Activated CD4-positive, alpha-beta memory T cell treated with anti-CD3 and anti-CD28 coated beads for 36 hours (primary cell): ENCODE data around the gene ANAPC1. TPM values are rescaled to one million over a fixed set of nuclear protein-coding genes. Genes with fewer than 3 reads are reported as not detected.
"Not testable (repeated sequence)": the region's sequence is repeated elsewhere in the genome, so short reads cannot be mapped to it uniquely, and the experiment has no call there.

Source experiments
- CTCF ChIA-PET: fragments of 350-600 bp; sonication (Branson Sonifier 250); formaldehyde crosslinking; loops from one replicate; lab custom pipeline; 2021; ENCODE audit warnings: antibody characterized with exemption, inconsistent platforms; lab: Charles Lee
- POLR2A ChIA-PET: fragments of 350-600 bp; sonication (Branson Sonifier 250); formaldehyde crosslinking; loops from one replicate; lab custom pipeline; 2021; ENCODE audit warnings: antibody characterized with exemption; lab: Charles Lee
- DNase-seq: peaks from one replicate; pipeline ENCODE4 v3.0.0-alpha.2; 2020
- H3K27ac Mint-ChIP-seq: one replicate; pipeline ENCODE4 v1.8.0; 2021; ENCODE audit warnings: mixed read lengths
- H3K27me3 Mint-ChIP-seq: one replicate; pipeline ENCODE4 v1.8.0; 2021; ENCODE audit warnings: mixed read lengths
- H3K36me3 Mint-ChIP-seq: one replicate; pipeline ENCODE4 v1.8.0; 2021; ENCODE audit warnings: mixed read lengths
- H3K4me1 Mint-ChIP-seq: one replicate; pipeline ENCODE4 v1.8.0; 2021; ENCODE audit warnings: low read depth, mixed read lengths
- H3K4me3 Mint-ChIP-seq: one replicate; pipeline ENCODE4 v1.8.0; 2021; ENCODE audit warnings: mild to moderate bottlenecking, mixed read lengths
- H3K9me3 Mint-ChIP-seq: one replicate; pipeline ENCODE4 v1.8.0; 2021; ENCODE audit warnings: mixed read lengths
- intact Hi-C: fragments of 100-400 bp; cut with micrococcal nuclease; formaldehyde crosslinking; loops from one replicate; pipeline ENCODE4 v1.15.1; 2023
- total RNA-seq, 2 experiments: library from RNA; stranded (reverse); gene quantifications; one replicate each; pipeline ENCODE4 v1.2.3, GENCODE V29; 2021

The ANAPC1 gene
- total RNA-seq, 2 experiments from 2014 or later, result 88.8 to 90.2 TPM

GRCh38 chr2:111860005-111860404, 24.0 kb downstream of the ANAPC1 start:
- H3K27ac Mint-ChIP-seq, intact Hi-C loops, H3K27me3 Mint-ChIP-seq, POLR2A ChIA-PET, H3K4me3 Mint-ChIP-seq, DNase-seq, CTCF ChIA-PET, H3K9me3 Mint-ChIP-seq, H3K4me1 Mint-ChIP-seq: not testable (repeated sequence)
- H3K36me3 Mint-ChIP-seq, result peaks cover 21% of the 10 kb centered on the region

- DNase-seq, H3K27me3 Mint-ChIP-seq, H3K9me3 Mint-ChIP-seq, intact Hi-C loops, CTCF ChIA-PET, H3K4me1 Mint-ChIP-seq, H3K27ac Mint-ChIP-seq, POLR2A ChIA-PET, H3K4me3 Mint-ChIP-seq: not testable (repeated sequence)
- H3K36me3 Mint-ChIP-seq, result peaks cover 27% of the 10 kb centered on the region
These were observed 31.4 kb downstream of the ANAPC1 start for GRCh38 chr2:111852544-111852943.

- H3K4me1 Mint-ChIP-seq, H3K27me3 Mint-ChIP-seq, H3K9me3 Mint-ChIP-seq, H3K27ac Mint-ChIP-seq, CTCF ChIA-PET, POLR2A ChIA-PET, intact Hi-C loops, H3K4me3 Mint-ChIP-seq: not testable (repeated sequence)
- H3K36me3 Mint-ChIP-seq, result peaks cover 26% of the 10 kb centered on the region
- peak; percentile 42 for DNase-seq
These were observed 33.3 kb downstream of the ANAPC1 start for GRCh38 chr2:111850646-111851045.

- H3K4me1 Mint-ChIP-seq, H3K4me3 Mint-ChIP-seq, CTCF ChIA-PET, POLR2A ChIA-PET, H3K9me3 Mint-ChIP-seq, H3K27ac Mint-ChIP-seq, H3K27me3 Mint-ChIP-seq, intact Hi-C loops, DNase-seq: not testable (repeated sequence)
- peaks cover 20% of the 10 kb centered on the region for H3K36me3 Mint-ChIP-seq
These were observed 44.2 kb downstream of the ANAPC1 start for GRCh38 chr2:111839625-111840282.

- not testable (repeated sequence) for DNase-seq
These were observed 45.0 kb downstream of the ANAPC1 start for GRCh38 chr2:111838992-111839391.

GRCh38 chr2:111834221-111834620, 49.8 kb downstream of the ANAPC1 start:
- H3K4me3 Mint-ChIP-seq, result peak overlapping the region; percentile 27
- peaks cover 27% of the 10 kb centered on the region for H3K4me1 Mint-ChIP-seq
- CTCF ChIA-PET, POLR2A ChIA-PET, H3K27me3 Mint-ChIP-seq, intact Hi-C loops, H3K9me3 Mint-ChIP-seq: not testable (repeated sequence)
- peak overlapping the region; percentile 85 for H3K27ac Mint-ChIP-seq
- peaks cover 27% of the 10 kb centered on the region for H3K36me3 Mint-ChIP-seq
- DNase-seq, result peak; percentile 17

More at GRCh38 chr2:111838992-111839391, 45.0 kb downstream of the ANAPC1 start:
- POLR2A ChIA-PET, H3K4me3 Mint-ChIP-seq, H3K9me3 Mint-ChIP-seq, H3K27me3 Mint-ChIP-seq, CTCF ChIA-PET, intact Hi-C loops: not testable (repeated sequence)
- Mint-ChIP-seq H3K4me1 (peaks cover 16% of the 10 kb centered on the region), H3K27ac (peak overlapping the region; percentile 12), H3K36me3 (peaks cover 26% of the 10 kb centered on the region)

GRCh38 chr2:111830479-111830878, 53.5 kb downstream of the ANAPC1 start:
- H3K4me3 Mint-ChIP-seq, H3K27me3 Mint-ChIP-seq, DNase-seq, POLR2A ChIA-PET, H3K9me3 Mint-ChIP-seq, intact Hi-C loops, CTCF ChIA-PET, H3K27ac Mint-ChIP-seq: not testable (repeated sequence)
- Mint-ChIP-seq H3K4me1 (peaks cover 24% of the 10 kb centered on the region), H3K36me3 (peaks cover 37% of the 10 kb centered on the region)

GRCh38 chr2:111828217-111828766, 55.7 kb downstream of the ANAPC1 start:
- DNase-seq, CTCF ChIA-PET, H3K27ac Mint-ChIP-seq, H3K9me3 Mint-ChIP-seq, H3K27me3 Mint-ChIP-seq, intact Hi-C loops, H3K4me1 Mint-ChIP-seq, POLR2A ChIA-PET, H3K4me3 Mint-ChIP-seq: not testable (repeated sequence)
- H3K36me3 Mint-ChIP-seq, result peaks cover 33% of the 10 kb centered on the region

- H3K36me3 Mint-ChIP-seq, H3K9me3 Mint-ChIP-seq, intact Hi-C loops, H3K4me1 Mint-ChIP-seq, DNase-seq, H3K4me3 Mint-ChIP-seq, CTCF ChIA-PET, H3K27me3 Mint-ChIP-seq, POLR2A ChIA-PET, H3K27ac Mint-ChIP-seq: not testable (repeated sequence)
These were observed 70.9 kb downstream of the ANAPC1 start for GRCh38 chr2:111812970-111813622.

GRCh38 chr2:111790633-111791032, 93.4 kb downstream of the ANAPC1 start:
- H3K36me3 Mint-ChIP-seq, H3K27me3 Mint-ChIP-seq, POLR2A ChIA-PET, H3K4me1 Mint-ChIP-seq, H3K9me3 Mint-ChIP-seq, DNase-seq, H3K27ac Mint-ChIP-seq, H3K4me3 Mint-ChIP-seq, CTCF ChIA-PET, intact Hi-C loops: not testable (repeated sequence)

- H3K4me3 Mint-ChIP-seq, intact Hi-C loops, CTCF ChIA-PET, H3K36me3 Mint-ChIP-seq, H3K4me1 Mint-ChIP-seq, H3K27me3 Mint-ChIP-seq, DNase-seq, H3K9me3 Mint-ChIP-seq, POLR2A ChIA-PET, H3K27ac Mint-ChIP-seq: not testable (repeated sequence)
These were observed 99.9 kb downstream of the ANAPC1 start for GRCh38 chr2:111784081-111784480.

GRCh38 chr2:111782195-111782594, 101.8 kb downstream of the ANAPC1 start:
- H3K36me3 Mint-ChIP-seq, DNase-seq, H3K9me3 Mint-ChIP-seq, POLR2A ChIA-PET, CTCF ChIA-PET, H3K27me3 Mint-ChIP-seq, intact Hi-C loops, H3K4me3 Mint-ChIP-seq, H3K4me1 Mint-ChIP-seq, H3K27ac Mint-ChIP-seq: not testable (repeated sequence)
